ENCODE measurements around the gene ARFGEF2.
"Not testable (repeated sequence)": the region's sequence is repeated elsewhere in the genome, so short reads cannot be mapped to it uniquely, and the experiment has no call there.

The ARFGEF2 gene

GRCh38 chr20:48956052-48956451, 34.5 kb downstream of the ARFGEF2 start:
- no peak for DNase-seq (ENCODE audit: low spot score)

- no peak for DNase-seq (ENCODE audit: low spot score)
Observed at GRCh38 chr20:48957053-48957481, 35.6 kb downstream of the ARFGEF2 start.

GRCh38 chr20:48957533-48957932, 36.0 kb downstream of the ARFGEF2 start:
- no peak for DNase-seq (ENCODE audit: low spot score)

- no peak for DNase-seq (ENCODE audit: low spot score)
Observed at GRCh38 chr20:48958743-48959142, 37.2 kb downstream of the ARFGEF2 start.

GRCh38 chr20:48959899-48960550, 38.5 kb downstream of the ARFGEF2 start:
- DNase-seq (ENCODE audit: low spot score), result no peak

GRCh38 chr20:48962421-48962820, 40.9 kb downstream of the ARFGEF2 start:
- DNase-seq (ENCODE audit: low spot score), result no peak

- DNase-seq (ENCODE audit: low spot score), result no peak
Observed at GRCh38 chr20:48962976-48963771, 41.7 kb downstream of the ARFGEF2 start.

GRCh38 chr20:48965189-48965910, 43.8 kb downstream of the ARFGEF2 start:
- DNase-seq (ENCODE audit: low spot score), result no peak

GRCh38 chr20:48970681-48971365, 49.3 kb downstream of the ARFGEF2 start:
- no peak for DNase-seq (ENCODE audit: low spot score)

GRCh38 chr20:48971956-48972355, 50.4 kb downstream of the ARFGEF2 start:
- no peak for DNase-seq (ENCODE audit: low spot score)

GRCh38 chr20:48972816-48973215, 51.3 kb downstream of the ARFGEF2 start:
- DNase-seq (ENCODE audit: low spot score), result no peak

GRCh38 chr20:48975955-48976354, 54.4 kb downstream of the ARFGEF2 start:
- DNase-seq (ENCODE audit: low spot score), result no peak

GRCh38 chr20:48979980-48980379, 58.5 kb downstream of the ARFGEF2 start:
- DNase-seq (ENCODE audit: low spot score), result not testable (repeated sequence)

- no peak for DNase-seq (ENCODE audit: low spot score)
Observed at GRCh38 chr20:48983423-48984400, 62.2 kb downstream of the ARFGEF2 start.

- DNase-seq (ENCODE audit: low spot score), result no peak
Observed at GRCh38 chr20:48984575-48985219, 63.2 kb downstream of the ARFGEF2 start.

GRCh38 chr20:48986899-48987298, 65.4 kb downstream of the ARFGEF2 start:
- DNase-seq (ENCODE audit: low spot score), result no peak

GRCh38 chr20:48990467-48990866, 69.0 kb downstream of the ARFGEF2 start:
- DNase-seq (ENCODE audit: low spot score), result no peak

GRCh38 chr20:48995589-48995988, 74.1 kb downstream of the ARFGEF2 start:
- no peak for DNase-seq (ENCODE audit: low spot score)

- no peak for DNase-seq (ENCODE audit: low spot score)
Observed at GRCh38 chr20:48999890-49000870, 78.7 kb downstream of the ARFGEF2 start.
